HEK293 (cell line): Measurements from ENCODE around the gene HMOX1.

Experiments used
- KLF8 ChIP-seq: fragments of 450-650 bp; formaldehyde crosslinking; IDR thresholded peaks from 2 replicates; pipeline ENCODE4 v1.5.1; 2016; ENCODE audit warnings: missing biosample characterization, missing genetic modification characterization
- KLF9 ChIP-seq: fragments of 450-650 bp; formaldehyde crosslinking; IDR thresholded peaks from 2 replicates; pipeline ENCODE4 v1.5.1; 2016; ENCODE audit warnings: missing biosample characterization, missing genetic modification characterization, low read depth
- PRDM1 ChIP-seq: fragments of 450-650 bp; formaldehyde crosslinking; IDR thresholded peaks from 2 replicates; pipeline ENCODE4; 2016; ENCODE audit warnings: missing biosample characterization, missing genetic modification characterization
- TRIM28 ChIP-seq: IDR thresholded peaks from 2 replicates; pipeline ENCODE4 v1.6.1; 2011; ENCODE audit warnings: low read length, control low read depth, borderline replicate concordance
- ZBTB20 ChIP-seq: fragments of 450-650 bp; formaldehyde crosslinking; IDR thresholded peaks from 2 replicates; pipeline ENCODE4 v1.5.1; 2016; ENCODE audit warnings: missing biosample characterization, missing genetic modification characterization
- ZNF169 ChIP-seq: fragments of 450-650 bp; formaldehyde crosslinking; IDR thresholded peaks from 2 replicates; pipeline ENCODE4 v1.5.1; 2016; ENCODE audit warnings: missing biosample characterization, missing genetic modification characterization
- ZNF18 ChIP-seq: fragments of 450-650 bp; formaldehyde crosslinking; IDR thresholded peaks from 2 replicates; pipeline ENCODE4 v1.5.1; 2016; ENCODE audit warnings: missing biosample characterization, missing genetic modification characterization
- ZNF19 ChIP-seq: fragments of 450-650 bp; formaldehyde crosslinking; IDR thresholded peaks from 2 replicates; pipeline ENCODE4; 2016; ENCODE audit warnings: missing biosample characterization, missing genetic modification characterization, low read depth
- ZNF2 ChIP-seq: fragments of 450-650 bp; formaldehyde crosslinking; IDR thresholded peaks from 2 replicates; pipeline ENCODE4 v1.5.1; 2016; ENCODE audit warnings: missing biosample characterization, missing genetic modification characterization
- ZNF23 ChIP-seq: fragments of 450-650 bp; formaldehyde crosslinking; IDR thresholded peaks from 2 replicates; pipeline ENCODE4 v1.5.1; 2016; ENCODE audit warnings: missing biosample characterization, missing genetic modification characterization, borderline replicate concordance
- ZNF350 ChIP-seq: fragments of 450-650 bp; formaldehyde crosslinking; IDR thresholded peaks from 2 replicates; pipeline ENCODE4 v1.5.0; 2017; ENCODE audit warnings: missing biosample characterization, mild to moderate bottlenecking, missing genetic modification characterization
- ZNF394 ChIP-seq: fragments of 450-650 bp; formaldehyde crosslinking; IDR thresholded peaks from 2 replicates; pipeline ENCODE4 v1.5.1; 2016; ENCODE audit warnings: missing biosample characterization, missing genetic modification characterization, mild to moderate bottlenecking, moderate library complexity, borderline replicate concordance
- ZNF423 ChIP-seq: fragments of 450-650 bp; formaldehyde crosslinking; IDR thresholded peaks from 2 replicates; pipeline ENCODE4 v1.5.1; 2016; ENCODE audit warnings: missing biosample characterization, missing genetic modification characterization
- ZNF48 ChIP-seq: fragments of 450-650 bp; formaldehyde crosslinking; IDR thresholded peaks from 2 replicates; pipeline ENCODE4 v1.5.1; 2016; ENCODE audit warnings: missing biosample characterization, missing genetic modification characterization
- ZNF521 ChIP-seq: fragments of 450-650 bp; formaldehyde crosslinking; IDR thresholded peaks from 2 replicates; pipeline ENCODE4 v1.5.1; 2017; ENCODE audit warnings: missing biosample characterization, mild to moderate bottlenecking, missing genetic modification characterization
- ZNF530 ChIP-seq: fragments of 450-650 bp; formaldehyde crosslinking; IDR thresholded peaks from 2 replicates; pipeline ENCODE4 v1.5.1; 2016; ENCODE audit warnings: low read depth, missing biosample characterization, missing genetic modification characterization
- ZNF571 ChIP-seq: fragments of 450-650 bp; formaldehyde crosslinking; IDR thresholded peaks from 2 replicates; pipeline ENCODE4 v1.5.0; 2017; ENCODE audit warnings: missing biosample characterization, missing genetic modification characterization
- ZNF658 ChIP-seq: fragments of 450-650 bp; formaldehyde crosslinking; IDR thresholded peaks from 2 replicates; pipeline ENCODE4; 2016; ENCODE audit warnings: missing biosample characterization, missing genetic modification characterization
- ZNF677 ChIP-seq: fragments of 450-650 bp; IDR thresholded peaks from 2 replicates; pipeline ENCODE4 v1.5.0; 2018; ENCODE audit warnings: missing biosample characterization, mild to moderate bottlenecking, missing genetic modification characterization, moderate library complexity
- ZNF747 ChIP-seq: fragments of 450-650 bp; formaldehyde crosslinking; IDR thresholded peaks from 2 replicates; pipeline ENCODE4 v1.5.1; 2016; ENCODE audit warnings: missing biosample characterization, missing genetic modification characterization
- ZNF777 ChIP-seq: fragments of 450-650 bp; formaldehyde crosslinking; IDR thresholded peaks from 2 replicates; pipeline ENCODE4 v1.5.1; 2017; ENCODE audit warnings: missing biosample characterization, missing genetic modification characterization, borderline replicate concordance
- ZNF830 ChIP-seq: fragments of 450-650 bp; IDR thresholded peaks from 2 replicates; pipeline ENCODE4 v1.5.0; 2018; ENCODE audit warnings: missing biosample characterization, missing genetic modification characterization, low read depth, mild to moderate bottlenecking, moderate library complexity
- ZSCAN30 ChIP-seq: fragments of 450-650 bp; IDR thresholded peaks from 2 replicates; pipeline ENCODE4 v1.5.1; 2018; ENCODE audit warnings: missing biosample characterization, mild to moderate bottlenecking, missing genetic modification characterization, moderate library complexity
- TF ChIP-seq, protein P1 (sequence below): fragments of 450-650 bp; formaldehyde crosslinking; IDR thresholded peaks from 2 replicates; pipeline ENCODE4 v1.5.1; 2017; ENCODE audit warnings: missing biosample characterization, mild to moderate bottlenecking, missing genetic modification characterization, moderate library complexity
- TF ChIP-seq, protein P2 (sequence below): fragments of 450-650 bp; formaldehyde crosslinking; optimal IDR thresholded peaks from 2 replicates; pipeline ENCODE3; 2016; ENCODE audit warnings: missing biosample characterization, mild to moderate bottlenecking, missing genetic modification characterization
- TF ChIP-seq, protein P3 (sequence below): fragments of 450-650 bp; formaldehyde crosslinking; IDR thresholded peaks from 2 replicates; pipeline ENCODE4 v1.5.1; 2017; ENCODE audit warnings: missing biosample characterization, missing genetic modification characterization
- TF ChIP-seq, protein P4 (sequence below): fragments of 450-650 bp; formaldehyde crosslinking; IDR thresholded peaks from 2 replicates; pipeline ENCODE4 v1.5.1; 2016; ENCODE audit warnings: missing biosample characterization, missing genetic modification characterization, borderline replicate concordance

Gene HMOX1

GRCh38 chr22:35380537-35381423 is at the start of gene HMOX1 (continued):
- peak; percentile 45 for TF ChIP-seq ZNF18 (tag by site-specific recombination)
- TF ChIP-seq, protein P1, sequence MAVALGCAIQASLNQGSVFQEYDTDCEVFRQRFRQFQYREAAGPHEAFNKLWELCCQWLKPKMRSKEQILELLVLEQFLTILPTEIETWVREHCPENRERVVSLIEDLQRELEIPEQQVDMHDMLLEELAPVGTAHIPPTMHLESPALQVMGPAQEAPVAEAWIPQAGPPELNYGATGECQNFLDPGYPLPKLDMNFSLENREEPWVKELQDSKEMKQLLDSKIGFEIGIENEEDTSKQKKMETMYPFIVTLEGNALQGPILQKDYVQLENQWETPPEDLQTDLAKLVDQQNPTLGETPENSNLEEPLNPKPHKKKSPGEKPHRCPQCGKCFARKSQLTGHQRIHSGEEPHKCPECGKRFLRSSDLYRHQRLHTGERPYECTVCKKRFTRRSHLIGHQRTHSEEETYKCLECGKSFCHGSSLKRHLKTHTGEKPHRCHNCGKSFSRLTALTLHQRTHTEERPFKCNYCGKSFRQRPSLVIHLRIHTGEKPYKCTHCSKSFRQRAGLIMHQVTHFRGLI (tag by site-specific recombination), result peak; percentile 96
- no peak for TF ChIP-seq ZNF677 (tag by site-specific recombination)
- TF ChIP-seq ZNF777 (tag by site-specific recombination), result peak; percentile 62; the same call in 1 of the 2 replicates
- TF ChIP-seq ZNF394 (tag by site-specific recombination), result peak; percentile 43; the same call in 1 of the 2 replicates
- no peak for TF ChIP-seq ZNF830 (tag by site-specific recombination)
- TF ChIP-seq ZNF19 (tag by site-specific recombination), result no peak
- TF ChIP-seq KLF9 (tag by site-specific recombination), result no peak; the same call in 1 of the 2 replicates
- TF ChIP-seq ZNF747 (tag by site-specific recombination), result no peak
- no peak for TF ChIP-seq ZNF48 (tag by site-specific recombination)
- TF ChIP-seq KLF8 (tag by site-specific recombination), result peak; percentile 73
- no peak for TF ChIP-seq ZNF350
- no peak for TF ChIP-seq ZNF571 (tag by site-specific recombination)
- peak; percentile 52 for TF ChIP-seq ZNF2 (tag by site-specific recombination)
- TF ChIP-seq ZNF530 (tag by site-specific recombination), result no peak
- TF ChIP-seq TRIM28, result peak; percentile 85
- no peak for TF ChIP-seq ZNF521
- no peak for TF ChIP-seq ZNF423 (tag by site-specific recombination)
- no peak for TF ChIP-seq ZNF23 (tag by site-specific recombination)
- TF ChIP-seq, protein P2, sequence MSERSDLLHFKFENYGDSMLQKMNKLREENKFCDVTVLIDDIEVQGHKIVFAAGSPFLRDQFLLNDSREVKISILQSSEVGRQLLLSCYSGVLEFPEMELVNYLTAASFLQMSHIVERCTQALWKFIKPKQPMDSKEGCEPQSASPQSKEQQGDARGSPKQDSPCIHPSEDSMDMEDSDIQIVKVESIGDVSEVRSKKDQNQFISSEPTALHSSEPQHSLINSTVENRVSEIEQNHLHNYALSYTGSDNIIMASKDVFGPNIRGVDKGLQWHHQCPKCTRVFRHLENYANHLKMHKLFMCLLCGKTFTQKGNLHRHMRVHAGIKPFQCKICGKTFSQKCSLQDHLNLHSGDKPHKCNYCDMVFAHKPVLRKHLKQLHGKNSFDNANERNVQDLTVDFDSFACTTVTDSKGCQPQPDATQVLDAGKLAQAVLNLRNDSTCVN, result peak; percentile 94
- peak; percentile 63 for TF ChIP-seq ZBTB20 (tag by site-specific recombination)
- TF ChIP-seq, protein P3, sequence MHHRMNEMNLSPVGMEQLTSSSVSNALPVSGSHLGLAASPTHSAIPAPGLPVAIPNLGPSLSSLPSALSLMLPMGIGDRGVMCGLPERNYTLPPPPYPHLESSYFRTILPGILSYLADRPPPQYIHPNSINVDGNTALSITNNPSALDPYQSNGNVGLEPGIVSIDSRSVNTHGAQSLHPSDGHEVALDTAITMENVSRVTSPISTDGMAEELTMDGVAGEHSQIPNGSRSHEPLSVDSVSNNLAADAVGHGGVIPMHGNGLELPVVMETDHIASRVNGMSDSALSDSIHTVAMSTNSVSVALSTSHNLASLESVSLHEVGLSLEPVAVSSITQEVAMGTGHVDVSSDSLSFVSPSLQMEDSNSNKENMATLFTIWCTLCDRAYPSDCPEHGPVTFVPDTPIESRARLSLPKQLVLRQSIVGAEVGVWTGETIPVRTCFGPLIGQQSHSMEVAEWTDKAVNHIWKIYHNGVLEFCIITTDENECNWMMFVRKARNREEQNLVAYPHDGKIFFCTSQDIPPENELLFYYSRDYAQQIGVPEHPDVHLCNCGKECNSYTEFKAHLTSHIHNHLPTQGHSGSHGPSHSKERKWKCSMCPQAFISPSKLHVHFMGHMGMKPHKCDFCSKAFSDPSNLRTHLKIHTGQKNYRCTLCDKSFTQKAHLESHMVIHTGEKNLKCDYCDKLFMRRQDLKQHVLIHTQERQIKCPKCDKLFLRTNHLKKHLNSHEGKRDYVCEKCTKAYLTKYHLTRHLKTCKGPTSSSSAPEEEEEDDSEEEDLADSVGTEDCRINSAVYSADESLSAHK (tag by site-specific recombination), result 0 out of 2 replicates have a peak, but pooled peaks have one; percentile 13
- TF ChIP-seq, protein P4, sequence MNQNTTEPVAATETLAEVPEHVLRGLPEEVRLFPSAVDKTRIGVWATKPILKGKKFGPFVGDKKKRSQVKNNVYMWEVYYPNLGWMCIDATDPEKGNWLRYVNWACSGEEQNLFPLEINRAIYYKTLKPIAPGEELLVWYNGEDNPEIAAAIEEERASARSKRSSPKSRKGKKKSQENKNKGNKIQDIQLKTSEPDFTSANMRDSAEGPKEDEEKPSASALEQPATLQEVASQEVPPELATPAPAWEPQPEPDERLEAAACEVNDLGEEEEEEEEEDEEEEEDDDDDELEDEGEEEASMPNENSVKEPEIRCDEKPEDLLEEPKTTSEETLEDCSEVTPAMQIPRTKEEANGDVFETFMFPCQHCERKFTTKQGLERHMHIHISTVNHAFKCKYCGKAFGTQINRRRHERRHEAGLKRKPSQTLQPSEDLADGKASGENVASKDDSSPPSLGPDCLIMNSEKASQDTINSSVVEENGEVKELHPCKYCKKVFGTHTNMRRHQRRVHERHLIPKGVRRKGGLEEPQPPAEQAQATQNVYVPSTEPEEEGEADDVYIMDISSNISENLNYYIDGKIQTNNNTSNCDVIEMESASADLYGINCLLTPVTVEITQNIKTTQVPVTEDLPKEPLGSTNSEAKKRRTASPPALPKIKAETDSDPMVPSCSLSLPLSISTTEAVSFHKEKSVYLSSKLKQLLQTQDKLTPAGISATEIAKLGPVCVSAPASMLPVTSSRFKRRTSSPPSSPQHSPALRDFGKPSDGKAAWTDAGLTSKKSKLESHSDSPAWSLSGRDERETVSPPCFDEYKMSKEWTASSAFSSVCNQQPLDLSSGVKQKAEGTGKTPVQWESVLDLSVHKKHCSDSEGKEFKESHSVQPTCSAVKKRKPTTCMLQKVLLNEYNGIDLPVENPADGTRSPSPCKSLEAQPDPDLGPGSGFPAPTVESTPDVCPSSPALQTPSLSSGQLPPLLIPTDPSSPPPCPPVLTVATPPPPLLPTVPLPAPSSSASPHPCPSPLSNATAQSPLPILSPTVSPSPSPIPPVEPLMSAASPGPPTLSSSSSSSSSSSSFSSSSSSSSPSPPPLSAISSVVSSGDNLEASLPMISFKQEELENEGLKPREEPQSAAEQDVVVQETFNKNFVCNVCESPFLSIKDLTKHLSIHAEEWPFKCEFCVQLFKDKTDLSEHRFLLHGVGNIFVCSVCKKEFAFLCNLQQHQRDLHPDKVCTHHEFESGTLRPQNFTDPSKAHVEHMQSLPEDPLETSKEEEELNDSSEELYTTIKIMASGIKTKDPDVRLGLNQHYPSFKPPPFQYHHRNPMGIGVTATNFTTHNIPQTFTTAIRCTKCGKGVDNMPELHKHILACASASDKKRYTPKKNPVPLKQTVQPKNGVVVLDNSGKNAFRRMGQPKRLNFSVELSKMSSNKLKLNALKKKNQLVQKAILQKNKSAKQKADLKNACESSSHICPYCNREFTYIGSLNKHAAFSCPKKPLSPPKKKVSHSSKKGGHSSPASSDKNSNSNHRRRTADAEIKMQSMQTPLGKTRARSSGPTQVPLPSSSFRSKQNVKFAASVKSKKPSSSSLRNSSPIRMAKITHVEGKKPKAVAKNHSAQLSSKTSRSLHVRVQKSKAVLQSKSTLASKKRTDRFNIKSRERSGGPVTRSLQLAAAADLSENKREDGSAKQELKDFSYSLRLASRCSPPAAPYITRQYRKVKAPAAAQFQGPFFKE (tag by site-specific recombination), result no peak
- TF ChIP-seq ZNF658 (tag by site-specific recombination), result no peak
- peak; percentile 58; the same call in 1 of the 2 replicates for TF ChIP-seq PRDM1 (tag by site-specific recombination)
- TF ChIP-seq ZSCAN30, result 0 out of 2 replicates have a peak, but pooled peaks have one; percentile 50
- TF ChIP-seq ZNF169 (tag by site-specific recombination), result no peak
